ENCODE results near the gene SSR1.

The SSR1 gene

GRCh38 chr6:7229376-7230326 is 83.3 kb downstream of the SSR1 start:
- TF ChIP-seq CTCF (IDR thresholded peaks at IDR 0.05; ENCODE audit: insufficient read depth, low read length, missing control alignments) = no peak
- POLR2A ChIA-PET = no interaction called here
- CTCF ChIA-PET = no interaction called here
- no peak for DNase-seq (ENCODE audit: low read depth, low spot score)
- no peak overlapping the region for H3K4me3 ChIP-seq (ENCODE audit: low read depth, low read length)

GRCh38 chr6:7228662-7229375 is 84.2 kb downstream of the SSR1 start:
- no peak for DNase-seq (ENCODE audit: low read depth, low spot score)
- ChIA-PET POLR2A (no interaction called here), CTCF (interaction anchor here (1.5 kb wide), 1 partner anchor 10 kb away, joined by 5 read pairs; no protein-coding TSS in a partner anchor)
- no peak overlapping the region for H3K4me3 ChIP-seq (ENCODE audit: low read depth, low read length)
- TF ChIP-seq CTCF (IDR thresholded peaks at IDR 0.05; ENCODE audit: insufficient read depth, low read length, missing control alignments) = no peak

- DNase-seq (ENCODE audit: low read depth, low spot score) = no peak
- CTCF ChIA-PET = interaction anchor here (0.9 to 2.4 kb wide), 4 partner anchors 14 to 548 kb away, joined by 3 to 13 read pairs (median 7); no protein-coding TSS in a partner anchor
- POLR2A ChIA-PET = no interaction called here
- TF ChIP-seq CTCF (IDR thresholded peaks at IDR 0.05; ENCODE audit: insufficient read depth, low read length, missing control alignments) = no peak
- H3K4me3 ChIP-seq (ENCODE audit: low read depth, low read length) = no peak overlapping the region
These were observed 88.3 kb downstream of the SSR1 start for GRCh38 chr6:7224731-7225130.

GRCh38 chr6:7222197-7222596 is 90.8 kb downstream of the SSR1 start:
- no peak overlapping the region for H3K4me3 ChIP-seq (ENCODE audit: low read depth, low read length)
- CTCF ChIA-PET = no interaction called here
- no peak for TF ChIP-seq CTCF (IDR thresholded peaks at IDR 0.05; ENCODE audit: insufficient read depth, low read length, missing control alignments)
- POLR2A ChIA-PET = no interaction called here
- no peak for DNase-seq (ENCODE audit: low read depth, low spot score)

GRCh38 chr6:7219310-7219709 is 93.7 kb downstream of the SSR1 start:
- TF ChIP-seq CTCF (IDR thresholded peaks at IDR 0.05; ENCODE audit: insufficient read depth, low read length, missing control alignments) = no peak
- no peak overlapping the region for H3K4me3 ChIP-seq (ENCODE audit: low read depth, low read length)
- ChIA-PET POLR2A (no interaction called here), CTCF (interaction anchor here (0.9 to 3.7 kb wide), 6 partner anchors 8 to 495 kb away, joined by 3 to 9 read pairs (median 5); no protein-coding TSS in a partner anchor)
- DNase-seq (ENCODE audit: low read depth, low spot score) = no peak
